MM.1S (cell line): ENCODE data around the gene TCL1A.

Experiments used
- EZH2 ChIP-seq: fragments of 300-600 bp; sonication (generic); optimal IDR thresholded peaks from 2 replicates; pipeline ENCODE3; 2017; ENCODE audit warnings: low read depth, mild to moderate bottlenecking, antibody characterized with exemption, low read length, mixed read lengths
- EZH2phosphoT487 ChIP-seq: fragments of 300-600 bp; sonication (generic); IDR thresholded peaks from 2 replicates; pipeline ENCODE4 v1.6.1; 2018; ENCODE audit warnings: antibody characterized with exemption, low read length
- TF ChIP-seq, protein P1 (sequence below): fragments of 300-600 bp; sonication (generic); IDR thresholded peaks from 2 replicates; pipeline ENCODE4 v1.5.1; 2016; ENCODE audit warnings: antibody characterized with exemption, low read length, mixed read lengths

DNA sequence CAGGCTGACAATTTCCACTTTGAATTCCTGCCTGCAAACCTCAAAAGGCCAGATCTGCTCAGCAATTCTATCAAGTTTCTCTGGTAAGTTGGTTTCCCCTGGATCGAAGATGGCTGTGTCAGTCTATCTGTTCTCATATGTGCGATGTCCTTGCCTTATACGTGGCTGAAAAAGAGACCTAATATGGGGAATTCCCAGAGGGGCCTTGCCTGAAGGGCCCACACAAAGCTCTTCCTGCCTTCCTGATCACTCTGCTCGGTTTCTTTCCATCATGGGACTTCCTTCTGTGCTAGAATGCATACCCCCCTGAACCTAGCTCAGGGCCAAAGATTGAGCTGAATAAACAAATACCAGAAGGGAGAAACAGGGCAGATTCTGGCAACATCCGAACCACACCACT, 14.5 kb downstream of the TCL1A start:
- TF ChIP-seq, protein P1, sequence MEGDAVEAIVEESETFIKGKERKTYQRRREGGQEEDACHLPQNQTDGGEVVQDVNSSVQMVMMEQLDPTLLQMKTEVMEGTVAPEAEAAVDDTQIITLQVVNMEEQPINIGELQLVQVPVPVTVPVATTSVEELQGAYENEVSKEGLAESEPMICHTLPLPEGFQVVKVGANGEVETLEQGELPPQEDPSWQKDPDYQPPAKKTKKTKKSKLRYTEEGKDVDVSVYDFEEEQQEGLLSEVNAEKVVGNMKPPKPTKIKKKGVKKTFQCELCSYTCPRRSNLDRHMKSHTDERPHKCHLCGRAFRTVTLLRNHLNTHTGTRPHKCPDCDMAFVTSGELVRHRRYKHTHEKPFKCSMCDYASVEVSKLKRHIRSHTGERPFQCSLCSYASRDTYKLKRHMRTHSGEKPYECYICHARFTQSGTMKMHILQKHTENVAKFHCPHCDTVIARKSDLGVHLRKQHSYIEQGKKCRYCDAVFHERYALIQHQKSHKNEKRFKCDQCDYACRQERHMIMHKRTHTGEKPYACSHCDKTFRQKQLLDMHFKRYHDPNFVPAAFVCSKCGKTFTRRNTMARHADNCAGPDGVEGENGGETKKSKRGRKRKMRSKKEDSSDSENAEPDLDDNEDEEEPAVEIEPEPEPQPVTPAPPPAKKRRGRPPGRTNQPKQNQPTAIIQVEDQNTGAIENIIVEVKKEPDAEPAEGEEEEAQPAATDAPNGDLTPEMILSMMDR, result no peak
- TF ChIP-seq EZH2 (no peak), EZH2phosphoT487 (no peak)
